H1 (cell line): ENCODE results near the gene PRRX2. TPM values are rescaled to one million over a fixed set of nuclear protein-coding genes. Genes with fewer than 3 reads are reported as not detected.

Experiments used
- CTCF ChIA-PET: fragments of 300-600 bp; sonication (Branson Sonifier 250); formaldehyde crosslinking; loops from one replicate; lab custom pipeline; 2021; ENCODE audit not compliant: partially characterized antibody; lab: Charles Lee
- POLR2A ChIA-PET: fragments of 300-600 bp; sonication (Branson Sonifier 250); formaldehyde crosslinking; loops from one replicate; lab custom pipeline; 2021; ENCODE audit warnings: inconsistent platforms; ENCODE audit not compliant: partially characterized antibody; lab: Charles Lee
- DNase-seq, 2 experiments: peaks; one replicate each; pipeline versions ENCODE4 v3.0.0 to v3.0.0-alpha.2; 2010 to 2022; ENCODE audit warnings: low spot score in 2 of 2, low read depth in 1 of 2, mixed read lengths in 1 of 2
- FAIRE-seq: peaks from 2 replicates; lab custom pipeline; 2011; peaks lifted over from hg19 to GRCh38; lab: Jason Lieb, UNC
- H2AFZ ChIP-seq: 2 replicates; pipeline ENCODE4 v1.8.1; 2012; ENCODE audit warnings: low read length, inconsistent platforms
- H2AK5ac ChIP-seq: 2 replicates; pipeline ENCODE4 v1.6.1; 2013; ENCODE audit warnings: low read depth, low read length
- H2BK120ac ChIP-seq: replicated peaks from 2 replicates; pipeline ENCODE3; 2013; ENCODE audit warnings: low read depth, low read length, inconsistent platforms
- H2BK12ac ChIP-seq: 2 replicates; pipeline ENCODE4 v1.6.1; 2013; ENCODE audit warnings: low read depth, low read length
- H2BK15ac ChIP-seq: 2 replicates; pipeline ENCODE4 v1.6.1; 2013; ENCODE audit warnings: low read length
- H2BK20ac ChIP-seq: 2 replicates; pipeline ENCODE4 v1.6.1; 2013; ENCODE audit warnings: low read length
- H2BK5ac ChIP-seq: 2 replicates; pipeline ENCODE4 v1.6.1; 2013; ENCODE audit warnings: low read depth, low read length
- H3K14ac ChIP-seq: 2 replicates; pipeline ENCODE4 v1.6.1; 2013; ENCODE audit warnings: inconsistent platforms; ENCODE audit not compliant: insufficient read length
- H3K18ac ChIP-seq: 2 replicates; pipeline ENCODE4 v1.6.1; 2013; ENCODE audit warnings: low read length; ENCODE audit errors: extremely low read depth
- H3K23ac ChIP-seq: 2 replicates; pipeline ENCODE4 v1.6.1; 2013; ENCODE audit warnings: inconsistent platforms; ENCODE audit not compliant: insufficient read length
- H3K23me2 ChIP-seq: 2 replicates; pipeline ENCODE4 v1.6.1; 2013; ENCODE audit warnings: low read depth, low read length
- H3K27ac ChIP-seq: 2 replicates; pipeline ENCODE4 v1.6.1; 2011; ENCODE audit warnings: low read depth, low read length, inconsistent platforms
- H3K27me3 ChIP-seq, 4 experiments: replicated peaks in 1 of 4; 1 replicate in 1 of 4; 2 replicates in 3 of 4; pipeline versions ENCODE4 v1.6.1 to v1.8.1; 2011 to 2013; ENCODE audit warnings: low read length in 3 of 4, mild to moderate bottlenecking in 3 of 4, inconsistent platforms in 2 of 4, mixed read lengths in 2 of 4, moderate library complexity in 1 of 4; ENCODE audit not compliant: control insufficient read depth in 3 of 4, insufficient read depth in 3 of 4; ENCODE audit errors: extremely low read depth in 1 of 4
- H3K36me3 ChIP-seq, 4 experiments: 2 replicates each; pipeline versions ENCODE4 v1.6.1 to v1.8.1; 2011 to 2013; ENCODE audit warnings: mild to moderate bottlenecking in 4 of 4, low read length in 3 of 4, moderate library complexity in 2 of 4, control low read depth in 1 of 4, inconsistent platforms in 1 of 4; ENCODE audit not compliant: insufficient read depth in 4 of 4, control insufficient read depth in 2 of 4
- H3K4ac ChIP-seq: replicated peaks from 2 replicates; pipeline ENCODE3; 2013; ENCODE audit warnings: low read length, low read depth, mixed read lengths, inconsistent platforms; ENCODE audit not compliant: insufficient read length
- H3K4me1 ChIP-seq, 4 experiments: replicated peaks in 1 of 4; 1 replicate in 1 of 4; 2 replicates in 3 of 4; pipeline versions ENCODE4 v1.6.1 to v1.8.1; 2011 to 2013; ENCODE audit warnings: low read length in 3 of 4, inconsistent platforms in 2 of 4, mixed read lengths in 1 of 4; ENCODE audit not compliant: insufficient read depth in 4 of 4, control insufficient read depth in 3 of 4
- H3K4me2 ChIP-seq, 2 experiments: 2 replicates each; pipeline versions ENCODE4 v1.6.1 to v1.8.1; 2011 to 2013; ENCODE audit warnings: low read depth in 2 of 2, low read length in 2 of 2, control low read depth in 1 of 2, inconsistent platforms in 1 of 2, mild to moderate bottlenecking in 1 of 2; ENCODE audit not compliant: insufficient read depth in 1 of 2
- H3K4me3 ChIP-seq, 4 experiments: fragments of 200-600, 300-600 bp in 1 of 4; sonication (generic), shearing (Covaris generic), sonication (Bioruptor Twin) in 1 of 4; 2 replicates each; pipeline versions ENCODE4 v1.5.1 to v1.8.1; 2011 to 2016; ENCODE audit warnings: low read length in 4 of 4, low read depth in 3 of 4, control low read depth in 2 of 4, inconsistent platforms in 2 of 4, mild to moderate bottlenecking in 2 of 4, mixed read lengths in 1 of 4, moderate library complexity in 1 of 4; ENCODE audit not compliant: insufficient read depth in 2 of 4; ENCODE audit errors: extremely low read depth in 1 of 4
- H3K56ac ChIP-seq: replicated peaks from 2 replicates; pipeline ENCODE3; 2013; ENCODE audit warnings: low read depth, mild to moderate bottlenecking, mixed read lengths, low read length, inconsistent platforms; ENCODE audit not compliant: insufficient read length
- H3K79me1 ChIP-seq: 2 replicates; pipeline ENCODE4 v1.6.1; 2013; ENCODE audit warnings: low read depth, low read length, control low read depth
- H3K79me2 ChIP-seq, 2 experiments: 2 replicates each; pipeline versions ENCODE4 v1.6.1 to v1.8.1; 2012 to 2013; ENCODE audit warnings: low read length in 2 of 2, mild to moderate bottlenecking in 2 of 2, inconsistent platforms in 1 of 2; ENCODE audit not compliant: insufficient read depth in 2 of 2, control insufficient read depth in 1 of 2
- H3K9ac ChIP-seq, 4 experiments: replicated peaks in 1 of 4; 1 replicate in 1 of 4; 2 replicates in 3 of 4; pipeline versions ENCODE4 v1.6.1 to v1.8.1; 2011 to 2013; ENCODE audit warnings: low read depth in 3 of 4, low read length in 3 of 4, control low read depth in 2 of 4, mild to moderate bottlenecking in 2 of 4, moderate library complexity in 2 of 4, inconsistent platforms in 1 of 4; ENCODE audit errors: extremely low read depth in 1 of 4
- H3K9me3 ChIP-seq, 2 experiments: 2 replicates each; pipeline versions ENCODE4 v1.6.1 to v1.8.1; 2012 to 2013; ENCODE audit warnings: mild to moderate bottlenecking in 2 of 2, moderate library complexity in 2 of 2, control low read depth in 1 of 2, inconsistent platforms in 1 of 2, low read depth in 1 of 2, low read length in 1 of 2, mixed read lengths in 1 of 2; ENCODE audit not compliant: insufficient read depth in 2 of 2
- H4K20me1 ChIP-seq, 2 experiments: replicated peaks in 1 of 2; 2 replicates each; pipeline versions ENCODE3 to v1.8.1; 2011 to 2013; ENCODE audit warnings: inconsistent platforms in 2 of 2, low read length in 2 of 2, mild to moderate bottlenecking in 1 of 2; ENCODE audit not compliant: insufficient read depth in 2 of 2, control insufficient read depth in 1 of 2
- H4K5ac ChIP-seq: 2 replicates; pipeline ENCODE4 v1.6.1; 2013; ENCODE audit warnings: low read length, low read depth, mixed read lengths, inconsistent platforms; ENCODE audit not compliant: insufficient read length
- H4K8ac ChIP-seq: 2 replicates; pipeline ENCODE4 v1.8.0; 2013; ENCODE audit warnings: mild to moderate bottlenecking, moderate library complexity, low read length, inconsistent platforms; ENCODE audit not compliant: insufficient read depth; ENCODE audit errors: extremely low read depth
- H4K91ac ChIP-seq: replicated peaks from 2 replicates; pipeline ENCODE3; 2013; ENCODE audit warnings: low read length, mixed read lengths, inconsistent platforms; ENCODE audit not compliant: insufficient read length
- BCL11A ChIP-seq, 2 experiments: IDR thresholded peaks; one replicate each; pipeline ENCODE4 v1.6.1; 2011; ENCODE audit warnings: low read depth in 2 of 2, low read length in 2 of 2, mild to moderate bottlenecking in 2 of 2
- CREB1 ChIP-seq: IDR thresholded peaks from 2 replicates; pipeline ENCODE4 v1.6.1; 2012; ENCODE audit warnings: inconsistent platforms
- GABPA ChIP-seq: IDR thresholded peaks from 2 replicates; pipeline ENCODE4 v1.6.1; 2011; ENCODE audit warnings: mild to moderate bottlenecking, low read length, moderate library complexity, borderline replicate concordance; ENCODE audit not compliant: insufficient read depth
- GTF2F1 ChIP-seq: IDR thresholded peaks from 2 replicates; pipeline ENCODE4 v1.6.1; 2012; ENCODE audit warnings: low read depth, low read length, improper control_type of control experiment, borderline replicate concordance
- KDM4A ChIP-seq: IDR thresholded peaks from one replicate; pipeline ENCODE4 v1.7.1; 2012; ENCODE audit warnings: low read depth, mild to moderate bottlenecking, moderate library complexity, low read length, inconsistent platforms; ENCODE audit not compliant: severe bottlenecking
- NANOG ChIP-seq: IDR thresholded peaks from 2 replicates; pipeline ENCODE4 v1.6.1; 2011; ENCODE audit warnings: low read length, low read depth, mild to moderate bottlenecking, inconsistent platforms; ENCODE audit not compliant: insufficient read depth, poor library complexity, severe bottlenecking
- PHF8 ChIP-seq: fragments of 200-600 bp; sonication (generic); conservative IDR thresholded peaks from 2 replicates; pipeline ENCODE4 v1.7.1; 2012; ENCODE audit warnings: low read depth, mild to moderate bottlenecking, inconsistent platforms, low read length, moderate library complexity
- POLR2A ChIP-seq, 2 experiments: IDR thresholded peaks; 1 replicate in 1 of 2; 2 replicates in 1 of 2; pipeline ENCODE4 v1.6.1; 2011; ENCODE audit warnings: low read depth in 2 of 2, low read length in 2 of 2, mild to moderate bottlenecking in 2 of 2; ENCODE audit errors: control extremely low read depth in 1 of 2
- POLR2AphosphoS5 ChIP-seq: IDR thresholded peaks from 2 replicates; pipeline ENCODE4 v1.6.1; 2011; ENCODE audit warnings: low read depth, low read length
- SIX5 ChIP-seq: IDR thresholded peaks from 2 replicates; pipeline ENCODE4 v1.6.1; 2011; ENCODE audit warnings: mild to moderate bottlenecking, low read depth, low read length
- SRF ChIP-seq: IDR thresholded peaks from 2 replicates; pipeline ENCODE4 v1.6.1; 2011; ENCODE audit warnings: mild to moderate bottlenecking, low read depth, low read length, moderate library complexity
- WGBS, 2 experiments: shearing (Covaris generic) in 1 of 2; methylation state at CpG; one replicate each; pipeline versions ENCODE4 v1.1.6 to v1.1.7; 2013 to 2015; ENCODE audit warnings: low lambda C conversion rate in 2 of 2, mixed read lengths in 2 of 2, inconsistent platforms in 1 of 2, low coverage in 1 of 2, missing lambda C conversion rate in 1 of 2; ENCODE audit not compliant: insufficient replicate concordance in 2 of 2, insufficient coverage in 1 of 2, insufficient read length in 1 of 2; ENCODE audit errors: extremely low coverage in 1 of 2, missing lambda C conversion rate in 1 of 2; 5-methylcytosine and 5-hydroxymethylcytosine counted together
- polyA plus RNA-seq, 7 experiments: library from polyadenylated mRNA; depleted of rRNA in 3 of 7; stranded (reverse) in 5 of 7; unstranded in 2 of 7; fragments of >200 nt in 5 of 7; fragments of 200-250 nt in 2 of 7; gene quantifications; 1 replicate in 5 of 7; 2 replicates in 1 of 7; 4 replicates in 1 of 7; pipeline versions ENCODE4 v1.2.1 to v1.2.3, GENCODE V29; 2011 to 2013; ENCODE audit warnings: missing spikeins in 2 of 7, mixed read lengths in 2 of 7
- total RNA-seq: library from RNA; stranded (reverse); fragmentation: NEBNext Ultra II Directional; extraction: Animal tissue kit (Norgen Biotek cat#: 25700); gene quantifications from 2 replicates; pipeline ENCODE4 v1.2.1, GENCODE V29; 2021
- TF ChIP-seq, protein P1 (sequence below): IDR thresholded peaks from 2 replicates; pipeline ENCODE4 v1.6.1; 2011; ENCODE audit warnings: low read length, improper control_type of control experiment

Gene PRRX2
- total and polyA plus RNA-seq, 2 of the 8 experiments (the other 6 are each of a cell fraction or from before 2014, with no cell fraction given): 5.8 to 9.2 TPM

DNA sequence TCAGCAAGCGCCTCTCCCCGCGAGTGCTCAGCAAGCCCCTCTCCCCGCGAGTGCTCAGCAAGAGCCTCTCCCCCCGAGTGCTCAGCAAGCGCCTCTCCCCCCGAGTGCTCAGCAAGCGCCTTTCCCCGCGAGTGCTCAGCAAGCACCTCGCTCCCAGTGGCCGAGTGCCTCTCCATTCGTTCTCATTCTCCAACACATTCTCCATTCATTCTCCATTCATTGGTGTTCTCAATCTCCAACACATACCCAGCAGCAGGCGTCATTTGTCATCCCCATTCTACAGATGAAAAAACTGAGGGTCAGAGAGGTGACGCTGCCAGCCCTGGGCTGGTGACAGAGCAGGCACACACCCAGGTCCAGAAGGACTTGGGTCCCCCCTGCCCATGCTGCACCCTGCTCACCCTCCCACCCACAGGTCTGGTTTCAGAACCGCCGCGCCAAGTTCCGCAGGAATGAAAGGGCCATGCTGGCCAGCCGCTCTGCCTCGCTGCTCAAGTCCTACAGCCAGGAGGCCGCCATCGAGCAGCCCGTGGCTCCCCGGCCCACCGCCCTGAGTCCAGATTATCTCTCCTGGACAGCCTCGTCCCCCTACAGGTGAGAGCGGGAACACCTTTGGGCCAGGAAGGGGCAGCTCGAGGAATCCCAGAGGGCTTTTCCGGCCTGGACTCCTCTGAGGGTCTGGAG lies 54.9 kb downstream of the PRRX2 start:
- no peak overlapping the region for H3K9ac ChIP-seq
- H2BK20ac ChIP-seq: no peak overlapping the region
- H3K23ac ChIP-seq: no peak overlapping the region
- H3K23me2 ChIP-seq: no peaks in the 10 kb centered on the region
- CTCF ChIA-PET: interaction anchor here (0.6 to 11.8 kb wide), 34 partner anchors 8 to 1591 kb away, joined by 3 to 189 read pairs (median 4); partner anchors contain the start of gene ASB6
- 0 out of 7 replicates have a peak, but pooled peaks cover 0 to 4% (median 0%) of the 10 kb centered on the region in 4 experiments for H3K27me3 ChIP-seq
- no peak overlapping the region for H4K91ac ChIP-seq
- POLR2A ChIA-PET: interaction anchor here (0.8 to 0.9 kb wide), 2 partner anchors 10 to 18 kb away, joined by 3 to 4 read pairs; no protein-coding TSS in a partner anchor
- no peak overlapping the region for H2BK5ac ChIP-seq
- WGBS, 2 experiments: 84% methylated on average over 19 of the region's 31 CpGs; no CpG with 5 or more reads in 1 of the 2 experiments
- H3K4me3 ChIP-seq: no peak overlapping the region
- H3K4me1 ChIP-seq: peaks cover 0 to 3% (median 0%) of the 10 kb centered on the region in 4 experiments; a peak in 1 of 7 replicates
- no peaks in the 10 kb centered on the region for H3K79me2 ChIP-seq
- H2BK120ac ChIP-seq: no peak overlapping the region
- H2BK12ac ChIP-seq: no peak overlapping the region
- DNase-seq (peak in 1 of 2 experiments; percentile 84), FAIRE-seq (no peak)
- H3K36me3 ChIP-seq: no peaks in the 10 kb centered on the region
- H2BK15ac ChIP-seq: no peak overlapping the region
- H3K4ac ChIP-seq: no peak overlapping the region
- no peak overlapping the region for H3K14ac ChIP-seq
- no peak overlapping the region for H2AK5ac ChIP-seq
- no peaks in the 10 kb centered on the region for H3K79me1 ChIP-seq
- no peak overlapping the region for H3K27ac ChIP-seq
- H4K20me1 ChIP-seq: peaks cover 0 to 2% of the 10 kb centered on the region in 2 experiments
- H3K4me2 ChIP-seq: no peak overlapping the region
- no peak overlapping the region; the same call in 1 of the 2 replicates for H4K8ac ChIP-seq
- no peak overlapping the region for H2AFZ ChIP-seq
- H3K9me3 ChIP-seq: no peaks in the 10 kb centered on the region
- no peak overlapping the region for H3K18ac ChIP-seq
- H3K56ac ChIP-seq: no peak overlapping the region
- no peak overlapping the region for H4K5ac ChIP-seq
- TF ChIP-seq SIX5 (no peak), SRF (no peak), KDM4A (no peak), BCL11A (IDR thresholded peaks at IDR 0.05; ENCODE audit: low read depth in 2 of 2, low read length in 2 of 2) (no peak), PHF8 (no peak), GTF2F1 (no peak), NANOG (no peak), POLR2A (IDR thresholded peaks at IDR 0.05; ENCODE audit: control extremely low read depth in 1 of 2, low read depth in 2 of 2, low read length in 2 of 2) (no peak), GABPA (0 out of 2 replicates have a peak, but pooled peaks have one; percentile 61), POLR2AphosphoS5 (no peak), CREB1 (no peak)
- TF ChIP-seq, protein P1, sequence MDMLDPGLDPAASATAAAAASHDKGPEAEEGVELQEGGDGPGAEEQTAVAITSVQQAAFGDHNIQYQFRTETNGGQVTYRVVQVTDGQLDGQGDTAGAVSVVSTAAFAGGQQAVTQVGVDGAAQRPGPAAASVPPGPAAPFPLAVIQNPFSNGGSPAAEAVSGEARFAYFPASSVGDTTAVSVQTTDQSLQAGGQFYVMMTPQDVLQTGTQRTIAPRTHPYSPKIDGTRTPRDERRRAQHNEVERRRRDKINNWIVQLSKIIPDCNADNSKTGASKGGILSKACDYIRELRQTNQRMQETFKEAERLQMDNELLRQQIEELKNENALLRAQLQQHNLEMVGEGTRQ: no peak
